ENCODE measurements around the gene SORCS2.

GRCh38 chr4:7703688-7704087 is 511.4 kb downstream of the SORCS2 start:
- TF ChIP-seq CTCF (optimal IDR thresholded peaks at IDR 0.05 in 1 of 3, IDR thresholded peaks at IDR 0.05 in 1 of 3, conservative IDR thresholded peaks at IDR 0.05 in 1 of 3; ENCODE audit: extremely low read depth in 1 of 3, insufficient read depth in 2 of 3, low read length in 3 of 3) = no peak
- TF ChIP-seq EZH2 (IDR thresholded peaks at IDR 0.05; ENCODE audit: low read length) = no peak

Data from keratinocyte (primary cell).